ENCODE data around the gene P4HA3.

The P4HA3 gene

DNA sequence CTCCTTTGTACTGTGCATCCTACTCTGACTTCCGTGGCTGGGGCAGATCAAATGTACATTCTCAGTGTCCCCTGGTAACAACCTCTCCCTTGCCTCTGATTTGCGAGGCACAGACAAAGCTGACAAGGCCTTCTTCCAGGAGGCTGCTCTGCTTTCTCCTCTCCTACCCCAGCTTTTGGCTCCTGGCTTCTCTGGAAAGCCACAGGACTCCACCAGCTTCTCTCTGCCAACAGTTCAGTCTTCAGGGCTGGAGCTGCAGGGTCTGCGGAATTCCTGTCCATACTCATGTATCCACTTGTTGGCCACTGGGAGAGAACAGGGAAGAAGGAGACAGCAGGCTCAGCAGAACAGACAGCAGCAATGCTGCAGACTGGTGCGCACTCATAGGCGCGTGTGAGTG, 44.4 kb downstream of the P4HA3 start:
- DNase-seq, result no peak

DNA sequence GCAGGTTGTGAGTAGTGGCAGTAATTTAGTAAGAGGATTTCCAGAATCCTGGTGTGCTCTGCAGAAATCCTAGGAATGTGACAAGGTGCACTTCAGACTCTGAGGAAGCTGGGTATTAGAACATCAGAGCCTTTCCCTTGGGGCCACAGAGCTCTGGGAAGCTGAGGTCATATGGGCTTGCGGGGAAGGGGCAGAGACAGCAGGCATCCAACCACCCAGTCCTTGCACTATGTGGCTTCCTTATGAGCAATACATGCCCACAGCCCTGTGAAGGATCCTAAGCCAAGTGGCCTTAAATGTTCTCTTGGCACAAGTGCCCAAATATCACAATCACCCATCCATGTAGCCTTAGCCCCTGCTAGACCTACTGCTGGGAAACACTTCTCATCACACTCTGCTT, 46.2 kb downstream of the P4HA3 start:
- DNase-seq, result no peak

DNA sequence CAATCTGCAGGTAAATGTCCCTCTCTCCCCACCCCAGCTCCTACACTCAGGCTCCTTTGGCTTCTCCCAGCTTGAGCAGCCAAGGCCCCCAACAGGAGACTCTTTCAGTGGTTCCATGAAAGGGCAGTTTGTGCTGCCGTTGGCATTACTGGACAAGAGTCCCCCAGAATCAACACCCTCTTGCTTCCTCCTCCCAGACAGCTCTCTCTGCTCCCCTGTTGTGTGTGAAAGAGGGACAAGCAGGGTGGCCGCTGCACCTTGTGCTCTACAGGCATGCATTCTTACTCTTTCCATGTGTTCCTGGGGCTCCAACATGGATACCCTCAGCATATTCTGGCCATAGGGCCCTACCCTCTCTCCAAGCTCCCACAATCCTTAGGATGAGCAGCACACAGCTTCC, 48.7 kb downstream of the P4HA3 start:
- no peak for DNase-seq

DNA sequence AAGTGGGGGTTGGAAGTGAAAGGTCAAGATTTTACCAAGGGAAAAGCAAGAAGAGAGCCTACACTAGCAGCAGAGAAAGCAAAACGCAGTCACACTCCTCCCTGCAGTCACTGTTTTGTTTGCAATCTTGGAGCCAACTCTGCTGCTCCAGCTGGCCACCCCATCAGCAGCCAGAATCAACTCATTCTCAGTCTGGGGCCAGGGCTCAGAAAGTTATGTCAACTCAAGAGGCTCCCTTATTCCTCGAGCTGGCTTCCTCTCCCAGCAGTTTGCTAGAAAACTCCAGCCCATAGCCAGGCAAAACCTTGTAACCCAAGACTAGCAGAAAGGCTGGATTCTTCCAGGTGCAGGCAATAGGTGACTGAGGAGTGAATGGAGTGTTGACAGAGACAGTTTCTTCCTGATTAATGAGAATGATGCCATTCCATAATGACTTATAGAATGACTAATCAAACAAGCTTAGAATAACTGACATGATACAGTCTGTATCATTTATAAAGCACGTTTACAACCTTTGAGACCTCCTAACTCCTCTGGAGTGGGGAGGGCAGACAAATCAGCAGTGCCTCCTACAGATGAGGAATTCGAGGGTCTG, 53.4 kb downstream of the P4HA3 start:
- DNase-seq, result peak in 8 of 56 donors; percentile 3 to 19 (median 8)

DNA sequence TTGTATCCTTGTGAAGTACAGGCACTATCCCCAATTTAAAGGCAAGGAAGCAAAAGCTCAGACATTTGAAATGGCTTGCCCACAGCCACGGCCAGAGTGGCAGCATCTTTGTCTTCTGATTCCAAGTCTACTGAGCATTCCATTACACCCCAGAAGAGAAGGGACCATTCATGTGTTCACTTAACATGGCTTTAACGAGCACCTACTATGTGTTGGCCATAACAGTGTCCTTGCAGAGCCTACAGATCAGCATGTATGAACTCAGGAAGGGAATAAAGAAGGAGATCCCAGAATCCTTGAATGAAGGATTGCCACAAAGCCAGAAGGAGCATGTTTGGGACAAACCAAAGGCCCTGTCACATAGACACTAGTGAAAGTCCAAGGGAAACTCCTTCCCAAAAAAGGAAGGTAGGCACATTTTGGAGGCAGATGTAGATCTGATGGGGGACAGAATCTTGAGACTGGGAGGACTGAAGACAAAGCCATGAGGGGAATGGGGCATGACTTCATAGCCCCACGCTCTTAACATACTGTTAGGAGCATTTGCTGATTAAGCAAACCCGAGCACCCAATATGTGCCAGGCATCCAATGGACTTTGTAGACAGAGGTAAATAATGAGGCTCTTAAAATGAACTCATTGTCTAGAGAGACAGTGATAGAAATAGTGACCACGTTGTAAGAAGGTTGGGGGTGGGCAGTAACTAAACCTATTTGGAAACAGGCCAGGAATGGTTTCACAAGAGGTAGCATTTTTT, 54.9 kb downstream of the P4HA3 start:
- DNase-seq, result no peak

DNA sequence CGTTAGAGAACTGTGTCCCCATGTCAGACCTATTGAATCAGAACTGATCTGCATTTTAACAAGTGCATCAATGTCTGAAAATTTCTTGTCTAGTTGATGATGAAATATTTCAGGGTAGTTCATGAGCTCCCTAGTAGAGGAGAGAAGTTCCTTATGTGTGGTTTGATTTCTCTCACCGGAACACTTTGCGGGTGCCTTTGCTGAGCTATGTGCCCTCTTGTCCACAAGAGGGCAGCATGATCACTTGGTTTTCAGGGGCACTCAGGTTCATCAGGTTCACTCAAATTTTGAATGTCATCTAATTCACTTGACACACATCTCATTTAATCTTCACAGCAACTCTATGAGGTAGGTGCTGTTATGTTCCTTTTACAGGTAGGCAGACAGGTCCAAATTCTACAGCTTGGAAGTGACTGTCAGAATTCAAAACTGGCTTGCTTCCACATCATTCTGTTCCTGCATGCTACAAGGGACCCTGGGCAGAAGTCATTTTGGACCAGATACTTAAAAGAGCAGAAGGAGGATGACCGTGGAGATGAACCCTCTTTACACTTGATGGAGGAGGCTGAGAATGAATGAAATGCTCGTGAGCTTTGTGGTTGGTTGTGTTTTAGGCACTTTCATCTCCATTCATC, 55.6 kb downstream of the P4HA3 start:
- peak in 25 of 56 donors; percentile 1 to 65 (median 18) for DNase-seq

DNA sequence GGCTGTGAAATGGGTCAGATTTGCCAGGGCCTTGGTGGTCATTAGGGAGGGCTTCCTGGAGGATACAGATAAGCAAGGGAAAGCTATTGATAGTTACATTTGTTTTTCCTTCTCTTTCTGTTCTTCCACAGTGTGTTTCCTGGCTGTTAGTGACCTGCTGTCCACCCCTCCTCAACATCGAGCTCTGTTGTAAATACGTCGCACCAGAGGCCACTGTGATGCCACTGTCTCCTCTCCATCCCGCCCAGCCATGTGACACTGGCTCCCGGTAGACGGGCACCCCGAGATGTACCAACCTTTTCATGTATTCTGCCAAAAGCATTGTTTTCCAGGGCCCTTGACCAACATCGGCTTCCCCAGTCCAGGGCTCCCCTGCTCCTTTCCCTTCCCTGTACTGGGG, 58.1 kb downstream of the P4HA3 start:
- no peak for DNase-seq

DNA sequence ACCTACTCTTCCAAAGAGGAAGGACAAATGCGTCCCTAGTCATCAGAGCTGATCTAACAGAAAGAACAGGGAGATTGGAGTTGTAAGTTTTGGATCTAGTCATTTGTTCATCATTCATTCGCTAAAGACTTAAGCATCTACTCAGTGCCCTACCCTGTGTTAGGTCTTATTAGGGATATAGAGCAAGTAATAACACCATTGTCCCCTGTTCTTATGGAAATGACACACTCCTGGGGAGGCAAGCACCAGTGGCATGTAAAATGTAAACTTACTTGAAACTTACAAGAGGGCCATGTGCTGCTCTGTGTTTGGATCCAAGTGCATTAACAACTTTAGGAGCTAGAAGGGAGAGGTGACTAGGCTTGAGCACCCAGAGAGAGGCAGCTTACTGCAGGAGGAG, 61.9 kb downstream of the P4HA3 start:
- no peak for DNase-seq

DNA sequence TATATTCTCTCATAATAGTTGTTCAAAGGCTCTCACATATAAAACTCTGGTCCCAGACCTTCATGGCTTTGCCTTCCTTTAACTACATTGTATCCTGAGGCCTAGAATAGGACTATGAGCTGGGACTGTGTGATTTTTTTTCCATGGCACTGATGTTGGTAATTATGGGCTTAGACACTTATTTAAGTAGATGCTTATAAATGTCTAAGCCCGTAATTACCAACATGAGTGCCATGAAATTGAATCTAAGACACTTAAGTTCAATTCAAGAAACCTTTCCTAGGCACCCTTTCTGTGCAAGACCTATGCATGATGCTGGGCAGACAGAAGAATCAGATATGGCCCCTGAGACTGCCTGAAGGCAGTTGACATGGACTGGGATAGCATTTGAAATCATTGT, 63.0 kb downstream of the P4HA3 start:
- no peak for DNase-seq

GRCh38 chr11:74238243-74238642, 73.2 kb downstream of the P4HA3 start:
- no peak for DNase-seq

DNA sequence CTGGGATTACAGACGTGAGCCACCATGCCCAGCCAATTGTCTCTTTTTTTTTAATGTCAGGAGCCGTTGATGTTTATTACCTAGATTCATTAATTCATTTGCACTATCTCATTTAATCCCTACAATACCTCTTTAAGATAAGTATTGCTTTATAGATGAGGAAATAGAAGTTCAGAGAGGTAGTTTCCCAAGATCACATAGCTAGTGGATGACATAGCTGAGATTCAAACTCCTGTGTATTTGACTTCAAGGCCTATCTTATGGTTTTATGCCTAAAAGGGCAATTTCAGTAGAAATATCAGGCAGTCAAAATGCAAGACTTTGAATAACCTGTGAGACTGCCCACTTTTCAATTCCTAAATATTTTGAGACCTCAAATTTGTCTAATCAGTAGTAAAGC, 73.9 kb downstream of the P4HA3 start:
- no peak for DNase-seq

- DNase-seq, result no peak
Measured at GRCh38 chr11:74235121-74235520, 76.3 kb downstream of the P4HA3 start.

- no peak for DNase-seq
Measured at GRCh38 chr11:74233683-74234082, 77.8 kb downstream of the P4HA3 start.

DNA sequence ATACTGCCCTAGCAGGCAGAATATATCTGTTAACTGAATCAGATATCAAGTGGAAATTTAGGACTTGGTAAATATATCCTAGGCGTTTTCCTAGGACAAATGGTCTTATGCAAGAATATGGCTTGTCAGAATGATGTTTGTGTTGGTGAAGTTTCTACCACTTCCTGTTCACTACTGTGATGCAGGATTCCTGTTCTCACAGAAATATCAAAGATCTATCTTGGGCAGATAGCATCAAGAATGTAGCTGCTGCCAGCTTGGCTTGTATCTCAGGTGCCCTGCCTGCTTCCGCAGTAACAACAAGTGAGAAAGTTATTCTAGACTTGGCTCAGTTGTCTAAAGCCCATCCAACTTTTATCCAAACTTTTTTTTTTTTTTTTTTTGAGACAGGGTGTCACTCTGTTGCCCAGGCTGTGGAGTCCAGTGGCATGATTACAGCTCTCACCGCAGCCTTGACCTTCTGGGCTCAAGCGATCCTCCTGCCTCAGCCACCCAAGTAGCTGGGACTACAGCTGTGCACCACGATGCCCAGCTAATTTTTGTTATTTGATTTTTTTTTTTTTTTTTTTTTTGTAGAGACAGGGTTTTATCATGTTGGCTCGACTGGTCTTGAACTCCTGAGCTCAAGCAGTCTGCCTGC, 79.0 kb downstream of the P4HA3 start:
- no peak for DNase-seq

DNA sequence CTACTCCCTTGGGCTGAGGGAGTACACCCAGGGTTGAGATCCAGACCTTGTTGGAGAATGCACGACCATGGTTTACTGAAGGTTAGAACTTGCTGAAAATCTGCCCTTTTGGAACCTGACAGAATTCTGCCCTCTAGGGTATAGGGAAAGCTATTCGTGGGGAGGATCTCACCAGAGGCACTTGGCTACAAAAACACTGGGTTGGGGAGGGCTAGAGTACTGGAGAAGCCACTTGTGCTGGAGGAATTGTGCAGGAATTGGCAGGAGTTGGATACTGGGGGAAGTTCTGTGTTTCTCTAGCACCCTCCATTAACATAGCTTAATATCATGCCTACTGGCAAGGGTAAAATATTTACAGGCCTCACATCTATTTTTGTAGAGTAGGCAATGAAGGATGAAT, 84.5 kb downstream of the P4HA3 start:
- DNase-seq, result no peak

DNA sequence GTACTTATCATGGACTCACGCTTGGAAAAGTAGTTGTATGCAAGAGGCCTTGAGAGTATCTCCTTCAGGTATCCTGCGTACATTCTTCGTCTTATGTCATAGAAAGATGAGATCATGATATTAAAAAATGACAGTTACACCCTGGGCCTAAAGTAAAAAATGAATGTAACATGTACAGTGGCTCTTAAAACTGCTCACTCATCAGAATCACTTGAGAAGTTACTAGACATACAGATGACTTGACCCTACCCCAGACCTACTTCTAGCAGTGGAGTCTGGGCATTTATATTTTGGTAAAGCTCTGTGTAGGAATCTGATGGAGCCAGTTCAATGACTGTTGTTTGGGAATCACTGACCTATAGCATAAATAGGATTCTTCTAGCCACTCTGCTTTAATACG, 85.9 kb downstream of the P4HA3 start:
- no peak for DNase-seq

GRCh38 chr11:74221816-74222215, 89.6 kb downstream of the P4HA3 start:
- DNase-seq, result no peak

GRCh38 chr11:74220376-74220775, 91.1 kb downstream of the P4HA3 start:
- no peak for DNase-seq

Data from nucleus accumbens (tissue), 56 donors.